Adipocyte (in vitro differentiated cells): ENCODE measurements around the gene PACSIN1.

ENCODE experiments used
- DNase-seq: peaks from one replicate; pipeline ENCODE4 v3.0.0-alpha.2; 2015; ENCODE audit warnings: low read depth
- H3K27me3 ChIP-seq: replicated peaks from 2 replicates; pipeline ENCODE4 v1.7.0; 2013; ENCODE audit warnings: mild to moderate bottlenecking, low read length, moderate library complexity; ENCODE audit not compliant: control insufficient read depth, insufficient read depth
- H3K36me3 ChIP-seq: 2 replicates; pipeline ENCODE4 v1.7.0; 2013; ENCODE audit warnings: low read length, mild to moderate bottlenecking, moderate library complexity; ENCODE audit not compliant: control insufficient read depth, insufficient read depth, severe bottlenecking
- H3K4me1 ChIP-seq: 2 replicates; pipeline ENCODE4 v1.7.0; 2013; ENCODE audit warnings: mild to moderate bottlenecking, low read length, moderate library complexity; ENCODE audit not compliant: control insufficient read depth, insufficient read depth
- H3K4me3 ChIP-seq: 2 replicates; pipeline ENCODE4 v1.7.0; 2013; ENCODE audit warnings: mild to moderate bottlenecking, low read length, moderate library complexity
- H3K9ac ChIP-seq: 2 replicates; pipeline ENCODE4 v1.7.0; 2013; ENCODE audit warnings: mild to moderate bottlenecking, low read length, moderate library complexity
- H3K9me3 ChIP-seq: 2 replicates; pipeline ENCODE4 v1.7.0; 2013; ENCODE audit warnings: mild to moderate bottlenecking, low read length, moderate library complexity; ENCODE audit not compliant: control insufficient read depth

The PACSIN1 gene

GRCh38 chr6:34465531-34466241 is at the start of gene PACSIN1:
Gene PACSIN1 (plus strand): TSS chr6:34466076. CDS start chr6:34526306, 60,230 bp downstream.
- H3K4me1 ChIP-seq: peaks cover 4% of the 10 kb centered on the region
- H3K36me3 ChIP-seq: no peaks in the 10 kb centered on the region
- H3K9me3 ChIP-seq: no peaks in the 10 kb centered on the region
- no peak for DNase-seq
- no peak within 1 kb of the TSS for H3K9ac ChIP-seq
- no peak within 1 kb of the TSS for H3K4me3 ChIP-seq
- H3K27me3 ChIP-seq: peaks cover 41% of the 10 kb centered on the region

GRCh38 chr6:34416877-34417371 is 49.0 kb upstream of the PACSIN1 start:
- Histone ChIP-seq H3K27me3 (no peaks in the 10 kb centered on the region), H3K36me3 (peaks cover 59% of the 10 kb centered on the region), H3K4me3 (no peak overlapping the region), H3K9me3 (no peaks in the 10 kb centered on the region), H3K4me1 (peaks cover 11% of the 10 kb centered on the region), H3K9ac (no peak overlapping the region)
- DNase-seq: no peak

- H3K9ac ChIP-seq: peak overlapping the region; percentile 19
- H3K9me3 ChIP-seq: no peaks in the 10 kb centered on the region
- H3K27me3 ChIP-seq: no peaks in the 10 kb centered on the region
- H3K36me3 ChIP-seq: peaks cover 73% of the 10 kb centered on the region
- DNase-seq: no peak
- H3K4me1 ChIP-seq: peaks cover 11% of the 10 kb centered on the region
- no peak overlapping the region for H3K4me3 ChIP-seq
Measured at GRCh38 chr6:34418367-34418766, 47.5 kb upstream of the PACSIN1 start.

- Histone ChIP-seq H3K9me3 (no peaks in the 10 kb centered on the region), H3K36me3 (peaks cover 62% of the 10 kb centered on the region), H3K4me3 (no peak overlapping the region), H3K27me3 (no peaks in the 10 kb centered on the region), H3K9ac (peak overlapping the region; percentile 93), H3K4me1 (peaks cover 19% of the 10 kb centered on the region)
- no peak for DNase-seq
Measured at GRCh38 chr6:34423254-34423653, 42.6 kb upstream of the PACSIN1 start.

- Histone ChIP-seq H3K9me3 (no peaks in the 10 kb centered on the region), H3K27me3 (no peaks in the 10 kb centered on the region), H3K36me3 (peaks cover 51% of the 10 kb centered on the region), H3K9ac (peak overlapping the region; percentile 93), H3K4me3 (peak overlapping the region; percentile 86), H3K4me1 (peaks cover 19% of the 10 kb centered on the region)
- DNase-seq: no peak
Measured at GRCh38 chr6:34424200-34425131, 41.4 kb upstream of the PACSIN1 start.

- Histone ChIP-seq H3K4me3 (peak overlapping the region; percentile 86), H3K27me3 (no peaks in the 10 kb centered on the region), H3K36me3 (peaks cover 45% of the 10 kb centered on the region), H3K9ac (peak overlapping the region; percentile 93), H3K4me1 (peaks cover 19% of the 10 kb centered on the region), H3K9me3 (no peaks in the 10 kb centered on the region)
- DNase-seq: no peak
Measured at GRCh38 chr6:34425132-34425497, 40.8 kb upstream of the PACSIN1 start.

- DNase-seq: peak; percentile 98
- peak within 1 kb of the TSS; percentile 86 for H3K4me3 ChIP-seq
- peak within 1 kb of the TSS; percentile 93 for H3K9ac ChIP-seq
- peaks cover 39% of the 10 kb centered on the region for H3K36me3 ChIP-seq
- H3K9me3 ChIP-seq: peaks cover under 1% of the 10 kb centered on the region
- peaks cover 19% of the 10 kb centered on the region for H3K4me1 ChIP-seq
- H3K27me3 ChIP-seq: no peaks in the 10 kb centered on the region
Measured at GRCh38 chr6:34425498-34426410, 40.1 kb upstream of the PACSIN1 start, which contains the start of gene RPS10. Gene RPS10 (minus strand): TSS chr6:34426069. CDS start chr6:34425221, 848 bp downstream.

GRCh38 chr6:34435916-34436315 is 30.0 kb upstream of the PACSIN1 start:
- H3K9me3 ChIP-seq: peaks cover 7% of the 10 kb centered on the region
- H3K9ac ChIP-seq: no peak overlapping the region
- peaks cover 10% of the 10 kb centered on the region for H3K27me3 ChIP-seq
- H3K4me1 ChIP-seq: no peaks in the 10 kb centered on the region
- H3K4me3 ChIP-seq: no peak overlapping the region
- no peaks in the 10 kb centered on the region for H3K36me3 ChIP-seq
- no peak for DNase-seq

GRCh38 chr6:34436803-34437643 is 28.9 kb upstream of the PACSIN1 start:
- no peaks in the 10 kb centered on the region for H3K4me1 ChIP-seq
- H3K9ac ChIP-seq: no peak overlapping the region
- no peak for DNase-seq
- peaks cover 6% of the 10 kb centered on the region for H3K27me3 ChIP-seq
- H3K4me3 ChIP-seq: no peak overlapping the region
- H3K9me3 ChIP-seq: no peaks in the 10 kb centered on the region
- H3K36me3 ChIP-seq: no peaks in the 10 kb centered on the region

GRCh38 chr6:34437644-34437970 is 28.3 kb upstream of the PACSIN1 start:
- Histone ChIP-seq H3K9me3 (no peaks in the 10 kb centered on the region), H3K4me3 (no peak overlapping the region), H3K36me3 (no peaks in the 10 kb centered on the region), H3K4me1 (no peaks in the 10 kb centered on the region), H3K9ac (no peak overlapping the region), H3K27me3 (peaks cover 2% of the 10 kb centered on the region)
- no peak for DNase-seq
